Neuronal stem cell (in vitro differentiated cells): Measurements from ENCODE around the gene MICAL3.

Source experiments
- DNase-seq: peaks from one replicate; pipeline ENCODE4 v3.0.0-alpha.2; 2013; ENCODE audit warnings: low spot score
- H2AFZ ChIP-seq: one replicate; pipeline ENCODE4 v1.6.1; 2013; ENCODE audit warnings: mild to moderate bottlenecking, low read length, inconsistent platforms
- H2AK5ac ChIP-seq: 2 replicates; pipeline ENCODE4 v1.6.1; 2013; ENCODE audit warnings: low read depth, mild to moderate bottlenecking, inconsistent platforms, low read length, moderate library complexity, mixed read lengths
- H2BK120ac ChIP-seq: 2 replicates; pipeline ENCODE4 v1.6.1; 2013; ENCODE audit warnings: low read depth, mild to moderate bottlenecking, inconsistent platforms, low read length, moderate library complexity, mixed read lengths
- H2BK12ac ChIP-seq: one replicate; pipeline ENCODE4 v1.6.1; 2013; ENCODE audit warnings: low read length, inconsistent platforms
- H2BK15ac ChIP-seq: 2 replicates; pipeline ENCODE4 v1.6.1; 2013; ENCODE audit warnings: mild to moderate bottlenecking, low read length, inconsistent platforms, mixed read lengths
- H2BK5ac ChIP-seq: one replicate; pipeline ENCODE4 v1.6.1; 2013; ENCODE audit warnings: inconsistent platforms, mild to moderate bottlenecking, low read length, moderate library complexity
- H3K14ac ChIP-seq: one replicate; pipeline ENCODE4 v1.6.1; 2013; ENCODE audit warnings: low read length, inconsistent platforms
- H3K18ac ChIP-seq: 2 replicates; pipeline ENCODE4 v1.6.1; 2013; ENCODE audit warnings: low read length, inconsistent platforms
- H3K23ac ChIP-seq: 2 replicates; pipeline ENCODE4 v1.6.1; 2013; ENCODE audit warnings: low read depth, mild to moderate bottlenecking, mixed read lengths, low read length, inconsistent platforms; ENCODE audit not compliant: poor library complexity
- H3K27ac ChIP-seq: replicated peaks from 3 replicates; pipeline ENCODE4 v1.5.1; 2013; ENCODE audit warnings: low read length, inconsistent platforms
- H3K27me3 ChIP-seq, 3 experiments: 2 replicates each; pipeline ENCODE4 v1.6.1; 2013; ENCODE audit warnings: low read length in 3 of 3, mild to moderate bottlenecking in 2 of 3, inconsistent platforms in 1 of 3, low read depth in 1 of 3, mixed read lengths in 1 of 3, moderate library complexity in 1 of 3; ENCODE audit not compliant: control insufficient read depth in 3 of 3, insufficient read depth in 3 of 3
- H3K36me3 ChIP-seq, 2 donors: replicated peaks in 1 of 2; 2 replicates each; pipeline ENCODE4 v1.6.1; 2013; ENCODE audit warnings: low read length in 2 of 2; ENCODE audit not compliant: control insufficient read depth in 2 of 2, insufficient read depth in 2 of 2
- H3K4ac ChIP-seq: 2 replicates; pipeline ENCODE4 v1.6.1; 2013; ENCODE audit warnings: inconsistent platforms, mild to moderate bottlenecking, low read length, moderate library complexity
- H3K4me1 ChIP-seq, 2 donors: 1 replicate in 1 of 2; 2 replicates in 1 of 2; pipeline ENCODE4 v1.6.1; 2013; ENCODE audit warnings: low read length in 2 of 2, low read depth in 1 of 2; ENCODE audit not compliant: control insufficient read depth in 2 of 2, insufficient read depth in 1 of 2
- H3K4me2 ChIP-seq: one replicate; pipeline ENCODE4 v1.6.1; 2013; ENCODE audit warnings: mild to moderate bottlenecking, low read length, inconsistent platforms; ENCODE audit not compliant: insufficient read depth, poor library complexity, severe bottlenecking
- H3K4me3 ChIP-seq, 2 donors: 2 replicates each; pipeline ENCODE4 v1.5.1; 2013; ENCODE audit warnings: low read length in 2 of 2, mild to moderate bottlenecking in 2 of 2, inconsistent platforms in 1 of 2, moderate library complexity in 1 of 2
- H3K79me1 ChIP-seq: one replicate; pipeline ENCODE4 v1.6.1; 2013; ENCODE audit warnings: low read depth, mild to moderate bottlenecking, inconsistent platforms, low read length, moderate library complexity
- H3K9ac ChIP-seq: one replicate; pipeline ENCODE4 v1.6.1; 2013; ENCODE audit warnings: mild to moderate bottlenecking, low read depth, low read length, inconsistent platforms; ENCODE audit not compliant: poor library complexity
- H3K9me3 ChIP-seq, 2 donors: replicated peaks in 1 of 2; 2 replicates each; pipeline versions ENCODE3 to v1.6.1; 2013; ENCODE audit warnings: low read length in 2 of 2, mild to moderate bottlenecking in 2 of 2, inconsistent platforms in 1 of 2, low read depth in 1 of 2, mixed read lengths in 1 of 2, moderate library complexity in 1 of 2; ENCODE audit not compliant: control insufficient read depth in 2 of 2, insufficient read depth in 1 of 2
- H4K8ac ChIP-seq: one replicate; pipeline ENCODE4 v1.6.1; 2013; ENCODE audit warnings: low read depth, mild to moderate bottlenecking, inconsistent platforms, low read length, moderate library complexity
- H4K91ac ChIP-seq: one replicate; pipeline ENCODE4 v1.6.1; 2013; ENCODE audit warnings: low read length, low read depth, mild to moderate bottlenecking, inconsistent platforms; ENCODE audit not compliant: poor library complexity
- WGBS, 2 donors: extraction: QIAGEN DNeasy Blood & Tissue Kit; methylation state at CpG; one replicate each; pipeline ENCODE4 v1.1.7; 2013; ENCODE audit warnings: missing lambda C conversion rate in 2 of 2, mixed read lengths in 1 of 2; ENCODE audit not compliant: insufficient read length in 2 of 2, insufficient replicate concordance in 1 of 2; ENCODE audit errors: extremely low coverage in 2 of 2; 5-methylcytosine and 5-hydroxymethylcytosine counted together

Gene MICAL3

GRCh38 chr22:17804331-17805080 is 219.9 kb downstream of the MICAL3 start:
- Histone ChIP-seq H3K27me3 (no peaks in the 10 kb centered on the region), H2BK12ac (no peak overlapping the region), H3K9ac (no peak overlapping the region), H3K4ac (no peak overlapping the region), H3K14ac (no peak overlapping the region), H3K36me3 (peaks cover 19 to 34% of the 10 kb centered on the region in 2 donors), H2AFZ (no peak overlapping the region), H3K79me1 (no peaks in the 10 kb centered on the region), H3K4me1 (peaks cover 0 to 7% of the 10 kb centered on the region in 2 donors), H3K27ac (no peak overlapping the region), H3K9me3 (no peaks in the 10 kb centered on the region), H2BK120ac (no peak overlapping the region), H2BK15ac (no peak overlapping the region), H3K18ac (peak overlapping the region; percentile 50), H3K23ac (no peak overlapping the region), H4K8ac (no peak overlapping the region), H3K4me2 (no peak overlapping the region), H3K4me3 (no peak overlapping the region), H2AK5ac (no peak overlapping the region), H4K91ac (no peak overlapping the region), H2BK5ac (no peak overlapping the region)
- WGBS, 2 donors, result no CpG with 5 or more reads among the region's 22 CpGs
- no peak for DNase-seq

- no peak overlapping the region for H3K27ac ChIP-seq
These were observed 220.6 kb downstream of the MICAL3 start for GRCh38 chr22:17803609-17804270.

GRCh38 chr22:17802822-17803221 is 221.5 kb downstream of the MICAL3 start:
- no peak overlapping the region for H4K91ac ChIP-seq
- H3K4ac ChIP-seq, result no peak overlapping the region
- no peak for DNase-seq
- no peak overlapping the region for H3K4me3 ChIP-seq
- no peak overlapping the region for H3K23ac ChIP-seq
- no peak overlapping the region for H2BK15ac ChIP-seq
- H2AFZ ChIP-seq, result no peak overlapping the region
- no peaks in the 10 kb centered on the region for H3K79me1 ChIP-seq
- no peak overlapping the region for H3K9ac ChIP-seq
- no peak overlapping the region for H3K4me2 ChIP-seq
- no peak overlapping the region for H2AK5ac ChIP-seq
- no peak overlapping the region for H2BK120ac ChIP-seq
- peaks cover 0 to 7% of the 10 kb centered on the region in 2 donors for H3K4me1 ChIP-seq
- H3K36me3 ChIP-seq, result peaks cover 14 to 22% of the 10 kb centered on the region in 2 donors
- H2BK5ac ChIP-seq, result no peak overlapping the region
- no peak overlapping the region for H3K14ac ChIP-seq
- no CpG with 5 or more reads among the region's 2 CpGs for WGBS, 2 donors
- H3K27me3 ChIP-seq, result no peaks in the 10 kb centered on the region
- H3K18ac ChIP-seq, result no peak overlapping the region
- H2BK12ac ChIP-seq, result no peak overlapping the region
- no peak overlapping the region for H4K8ac ChIP-seq
- no peak overlapping the region for H3K27ac ChIP-seq
- no peaks in the 10 kb centered on the region for H3K9me3 ChIP-seq

More at GRCh38 chr22:17803609-17804270, 220.6 kb downstream of the MICAL3 start:
- Histone ChIP-seq H3K18ac (no peak overlapping the region), H3K14ac (peak overlapping the region; percentile 17), H3K4ac (no peak overlapping the region), H3K9me3 (no peaks in the 10 kb centered on the region), H3K79me1 (no peaks in the 10 kb centered on the region), H2AFZ (no peak overlapping the region), H3K9ac (no peak overlapping the region), H2BK120ac (no peak overlapping the region), H2BK12ac (no peak overlapping the region), H3K23ac (peak overlapping the region; percentile 93), H3K4me1 (peaks cover 0 to 7% of the 10 kb centered on the region in 2 donors), H3K27me3 (no peaks in the 10 kb centered on the region), H4K8ac (no peak overlapping the region), H3K4me2 (no peak overlapping the region), H4K91ac (no peak overlapping the region), H3K36me3 (peaks cover 16 to 28% of the 10 kb centered on the region in 2 donors), H2BK5ac (no peak overlapping the region), H3K4me3 (no peak overlapping the region), H2AK5ac (no peak overlapping the region), H2BK15ac (no peak overlapping the region)
- DNase-seq, result no peak
- WGBS, 2 donors, result no CpG with 5 or more reads among the region's 20 CpGs

- Histone ChIP-seq H3K27ac (no peak overlapping the region), H3K9me3 (no peaks in the 10 kb centered on the region), H2BK15ac (no peak overlapping the region), H2BK12ac (no peak overlapping the region), H3K9ac (no peak overlapping the region), H3K4me2 (no peak overlapping the region), H4K91ac (no peak overlapping the region), H3K27me3 (no peaks in the 10 kb centered on the region), H3K18ac (no peak overlapping the region), H3K79me1 (no peaks in the 10 kb centered on the region), H2BK120ac (no peak overlapping the region), H3K4me1 (peaks cover 0 to 7% of the 10 kb centered on the region in 2 donors), H2AFZ (no peak overlapping the region), H3K36me3 (peaks cover 12 to 22% of the 10 kb centered on the region in 2 donors), H3K4ac (no peak overlapping the region), H3K4me3 (no peak overlapping the region), H3K14ac (no peak overlapping the region), H2AK5ac (no peak overlapping the region), H4K8ac (no peak overlapping the region), H3K23ac (no peak overlapping the region), H2BK5ac (no peak overlapping the region)
- WGBS, 2 donors, result no CpG with 5 or more reads among the region's 10 CpGs
- DNase-seq, result no peak
These were observed 221.9 kb downstream of the MICAL3 start for GRCh38 chr22:17802411-17802810.
